Mesothelial cell of epicardium (in vitro differentiated cells): Measurements from ENCODE around the gene PMPCA. TPM values are rescaled to one million over a fixed set of nuclear protein-coding genes. Genes with fewer than 3 reads are reported as not detected.

Experiments
- DNase-seq, 2 experiments: peaks; one replicate each; pipeline ENCODE4 v3.0.0; 2021; ENCODE audit warnings: low spot score in 2 of 2; ENCODE audit not compliant: unreplicated experiment in 2 of 2
- H3K27ac Mint-ChIP-seq: 2 replicates; pipeline ENCODE4 v1.8.0; 2021; ENCODE audit warnings: mixed read lengths
- H3K27me3 Mint-ChIP-seq: 2 replicates; pipeline ENCODE4 v1.8.0; 2021; ENCODE audit warnings: low read depth, mixed read lengths
- H3K36me3 Mint-ChIP-seq: 2 replicates; pipeline ENCODE4 v1.8.0; 2021; ENCODE audit warnings: mixed read lengths
- H3K4me1 Mint-ChIP-seq: 2 replicates; pipeline ENCODE4 v1.8.0; 2021; ENCODE audit warnings: mixed read lengths
- H3K4me3 Mint-ChIP-seq: 2 replicates; pipeline ENCODE4 v1.8.0; 2021; ENCODE audit warnings: mild to moderate bottlenecking, moderate library complexity, mixed read lengths
- H3K9me3 Mint-ChIP-seq: 2 replicates; pipeline ENCODE4 v1.8.0; 2021; ENCODE audit warnings: mixed read lengths
- total RNA-seq: library from RNA; stranded (reverse); gene quantifications from 3 replicates; pipeline ENCODE4 v1.2.1, GENCODE V29; 2021
- TF ChIP-seq, protein P1 (sequence below): fragments of 200-600 bp; sonication (generic); IDR thresholded peaks from one replicate; pipeline ENCODE4 v1.5.0; 2021; ENCODE audit warnings: antibody characterized with exemption; ENCODE audit not compliant: unreplicated experiment

PMPCA gene
- total RNA-seq, 1 donor from 2014 or later = 74.6 TPM

DNA sequence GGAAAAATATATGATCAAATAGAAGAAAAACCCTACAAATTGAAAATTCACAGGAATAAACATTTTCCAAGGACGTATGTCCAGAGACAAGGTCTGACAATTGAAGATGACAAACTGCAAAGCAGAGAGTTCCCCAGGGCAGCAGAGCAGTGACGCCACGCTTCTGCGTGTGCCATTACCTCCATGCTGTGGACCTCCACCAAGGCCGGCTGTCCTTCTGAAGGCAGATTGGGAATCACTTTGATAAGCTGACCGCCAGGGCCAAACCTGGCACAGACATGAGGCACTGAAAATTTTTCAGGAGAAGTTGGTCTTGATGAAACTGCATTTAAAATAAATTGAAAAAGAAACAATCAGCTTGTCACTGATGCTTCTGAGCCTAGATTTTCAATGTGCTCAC is 53.8 kb downstream of the PMPCA start:
- H3K27ac Mint-ChIP-seq = no peak overlapping the region
- TF ChIP-seq, protein P1, sequence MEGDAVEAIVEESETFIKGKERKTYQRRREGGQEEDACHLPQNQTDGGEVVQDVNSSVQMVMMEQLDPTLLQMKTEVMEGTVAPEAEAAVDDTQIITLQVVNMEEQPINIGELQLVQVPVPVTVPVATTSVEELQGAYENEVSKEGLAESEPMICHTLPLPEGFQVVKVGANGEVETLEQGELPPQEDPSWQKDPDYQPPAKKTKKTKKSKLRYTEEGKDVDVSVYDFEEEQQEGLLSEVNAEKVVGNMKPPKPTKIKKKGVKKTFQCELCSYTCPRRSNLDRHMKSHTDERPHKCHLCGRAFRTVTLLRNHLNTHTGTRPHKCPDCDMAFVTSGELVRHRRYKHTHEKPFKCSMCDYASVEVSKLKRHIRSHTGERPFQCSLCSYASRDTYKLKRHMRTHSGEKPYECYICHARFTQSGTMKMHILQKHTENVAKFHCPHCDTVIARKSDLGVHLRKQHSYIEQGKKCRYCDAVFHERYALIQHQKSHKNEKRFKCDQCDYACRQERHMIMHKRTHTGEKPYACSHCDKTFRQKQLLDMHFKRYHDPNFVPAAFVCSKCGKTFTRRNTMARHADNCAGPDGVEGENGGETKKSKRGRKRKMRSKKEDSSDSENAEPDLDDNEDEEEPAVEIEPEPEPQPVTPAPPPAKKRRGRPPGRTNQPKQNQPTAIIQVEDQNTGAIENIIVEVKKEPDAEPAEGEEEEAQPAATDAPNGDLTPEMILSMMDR = no peak
- no peak for DNase-seq
- no peak overlapping the region for H3K4me3 Mint-ChIP-seq
- no peaks in the 10 kb centered on the region for H3K9me3 Mint-ChIP-seq
- H3K4me1 Mint-ChIP-seq = no peaks in the 10 kb centered on the region
- no peaks in the 10 kb centered on the region for H3K27me3 Mint-ChIP-seq
- peaks cover 42% of the 10 kb centered on the region for H3K36me3 Mint-ChIP-seq

DNA sequence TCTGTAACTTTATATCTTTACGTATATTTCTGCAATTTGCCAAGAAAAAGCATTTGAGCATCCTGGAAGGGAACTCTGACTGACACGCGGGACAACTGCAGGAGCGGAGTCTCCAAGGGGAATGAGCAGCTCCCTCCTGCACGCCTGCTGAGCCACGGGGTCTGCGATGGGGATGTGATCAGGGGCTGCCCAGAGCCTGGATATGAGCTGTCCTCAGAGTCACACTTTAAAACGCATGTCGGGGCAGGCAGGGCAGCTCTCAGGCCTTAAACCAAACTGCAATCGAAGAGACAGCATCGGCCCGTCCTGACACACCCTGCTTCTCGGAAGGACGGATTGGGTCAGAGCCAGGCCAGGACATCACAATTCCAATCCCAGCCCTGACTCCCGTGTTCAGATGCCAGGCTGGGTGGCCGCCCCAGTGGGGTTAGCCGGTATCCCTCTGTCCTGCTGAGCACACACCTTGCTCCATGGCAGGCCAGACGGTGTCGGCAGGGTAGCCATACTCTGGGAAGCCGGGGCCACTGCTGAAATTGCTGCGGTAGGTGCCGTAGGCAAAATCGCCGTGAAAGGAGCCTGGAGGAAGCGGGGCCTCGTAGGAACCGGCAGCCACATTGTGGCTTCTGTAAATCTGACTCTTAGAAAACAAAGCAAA is 55.2 kb downstream of the PMPCA start:
- no peak overlapping the region for H3K4me3 Mint-ChIP-seq

DNA sequence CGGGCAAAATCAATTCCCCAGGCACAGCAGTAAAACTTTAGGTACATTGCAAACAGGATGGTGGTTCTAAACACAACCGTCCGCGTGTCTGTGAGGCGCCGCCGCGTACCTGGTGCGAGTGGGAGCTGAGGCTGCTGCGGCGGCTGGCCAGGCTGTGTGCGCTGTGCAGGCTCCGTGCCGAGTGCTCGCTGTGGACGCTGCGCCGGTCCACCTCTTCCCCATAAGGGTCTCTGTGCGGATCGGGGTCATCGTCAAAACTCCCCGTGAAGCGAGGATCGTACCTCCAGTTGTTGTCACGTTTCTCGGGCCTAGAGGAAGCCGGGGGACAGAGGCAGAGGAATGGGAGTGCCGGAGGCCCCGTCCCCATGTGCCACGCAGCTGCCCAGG is 55.7 kb downstream of the PMPCA start:
- Mint-ChIP-seq H3K4me3 (no peak overlapping the region), H3K9me3 (no peaks in the 10 kb centered on the region), H3K4me1 (no peaks in the 10 kb centered on the region), H3K36me3 (peaks cover 32% of the 10 kb centered on the region), H3K27me3 (no peaks in the 10 kb centered on the region), H3K27ac (no peak overlapping the region)
- TF ChIP-seq, protein P1 = no peak
- no peak for DNase-seq

More for the DNA sequence above, 55.2 kb downstream of the PMPCA start:
- H3K4me1 Mint-ChIP-seq = no peaks in the 10 kb centered on the region
- no peak for DNase-seq
- peaks cover 36% of the 10 kb centered on the region for H3K36me3 Mint-ChIP-seq
- H3K27me3 Mint-ChIP-seq = no peaks in the 10 kb centered on the region
- H3K27ac Mint-ChIP-seq = no peak overlapping the region
- no peaks in the 10 kb centered on the region for H3K9me3 Mint-ChIP-seq
- TF ChIP-seq, protein P1 = no peak

DNA sequence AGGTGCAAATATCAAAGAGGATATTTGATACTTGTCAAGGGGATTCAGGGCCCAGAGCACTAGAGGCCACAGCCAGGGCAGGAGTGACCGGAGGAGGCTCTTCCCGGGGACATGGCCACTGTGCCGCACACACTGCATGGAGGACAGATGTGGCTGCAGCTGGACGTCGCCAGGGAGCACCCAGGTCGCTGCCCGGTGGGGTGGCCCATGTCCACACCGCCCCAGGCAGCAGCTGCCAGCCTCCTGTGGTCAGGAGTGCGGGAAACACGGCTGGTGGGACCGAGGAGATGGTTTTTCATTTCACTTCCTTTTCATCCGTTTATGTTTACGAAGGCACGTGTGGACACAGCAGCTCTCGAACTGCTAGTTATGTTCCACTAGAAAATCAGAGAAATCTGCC is 57.3 kb downstream of the PMPCA start:
- TF ChIP-seq, protein P1 = no peak
- no peak overlapping the region for H3K27ac Mint-ChIP-seq
- H3K27me3 Mint-ChIP-seq = no peaks in the 10 kb centered on the region
- peaks cover 25% of the 10 kb centered on the region for H3K36me3 Mint-ChIP-seq
- no peaks in the 10 kb centered on the region for H3K9me3 Mint-ChIP-seq
- no peak overlapping the region for H3K4me3 Mint-ChIP-seq
- no peak for DNase-seq
- no peaks in the 10 kb centered on the region for H3K4me1 Mint-ChIP-seq

DNA sequence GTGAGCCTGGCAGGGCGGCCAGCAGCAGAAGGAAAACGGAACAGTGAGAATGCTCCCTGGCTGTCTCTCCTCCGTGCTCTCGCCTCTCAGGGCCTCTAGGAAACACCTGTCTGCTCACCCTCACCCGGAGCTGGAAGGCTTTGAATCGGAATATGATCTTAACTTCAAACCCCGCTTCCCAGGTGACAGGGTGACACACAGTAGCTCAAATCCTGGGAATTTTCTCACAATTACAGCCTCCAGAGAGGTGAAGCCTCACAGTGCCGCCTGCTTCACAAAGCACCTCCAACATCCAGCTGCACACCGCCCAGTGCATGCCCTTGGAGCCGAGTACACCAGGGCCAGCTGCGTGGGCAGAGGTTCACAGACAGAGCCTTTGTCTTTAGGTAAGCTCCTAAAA is 59.9 kb downstream of the PMPCA start:
- Mint-ChIP-seq H3K27me3 (no peaks in the 10 kb centered on the region), H3K36me3 (peaks cover 20% of the 10 kb centered on the region), H3K4me3 (no peak overlapping the region), H3K27ac (no peak overlapping the region), H3K4me1 (no peaks in the 10 kb centered on the region), H3K9me3 (no peaks in the 10 kb centered on the region)
- no peak for DNase-seq
- TF ChIP-seq, protein P1 = no peak
